B cell (primary cell): ENCODE results near the gene USP1. TPM values are rescaled to one million over a fixed set of nuclear protein-coding genes. Genes with fewer than 3 reads are reported as not detected.

Experiments
- ATAC-seq: fragments of 200-7000 bp; cut with Tn5 transposase; one replicate; pipeline ENCODE4 v1.10.0; 2021; ENCODE audit warnings: low read depth, mild to moderate bottlenecking, moderate number of reproducible peaks, moderate library complexity
- CTCF ChIA-PET: fragments of 350-600 bp; sonication (Branson Sonifier 250); formaldehyde crosslinking; loops from one replicate; lab custom pipeline; 2021; ENCODE audit warnings: antibody characterized with exemption, inconsistent platforms; lab: Charles Lee
- POLR2A ChIA-PET: fragments of 350-600 bp; sonication (Branson Sonifier 250); formaldehyde crosslinking; loops from one replicate; lab custom pipeline; 2021; ENCODE audit warnings: antibody characterized with exemption; lab: Charles Lee
- DNase-seq: peaks from one replicate; pipeline ENCODE4 v3.0.0; 2013
- H2AFZ ChIP-seq: 2 replicates; pipeline ENCODE4 v1.6.1; 2012; ENCODE audit warnings: mild to moderate bottlenecking, low read depth, low read length; ENCODE audit not compliant: insufficient read depth, poor library complexity, severe bottlenecking
- H3K27ac ChIP-seq, 2 donors: 1 replicate in 1 of 2; 2 replicates in 1 of 2; pipeline ENCODE4 v1.5.1; 2012 to 2013; ENCODE audit warnings: low read length in 2 of 2, mild to moderate bottlenecking in 2 of 2, moderate library complexity in 1 of 2
- H3K27me3 ChIP-seq, 4 experiments: fragments of 200-600 bp in 1 of 4; sonication (generic) in 1 of 4; replicated peaks in 1 of 4; 1 replicate in 2 of 4; 2 replicates in 2 of 4; pipeline versions ENCODE4 v1.6.1 to v1.7.0; 2013 to 2016; ENCODE audit warnings: low read length in 3 of 4, mild to moderate bottlenecking in 2 of 4, mixed read lengths in 1 of 4, moderate library complexity in 1 of 4; ENCODE audit not compliant: insufficient read depth in 4 of 4, control insufficient read depth in 3 of 4; ENCODE audit errors: control extremely low read depth in 1 of 4
- H3K36me3 ChIP-seq, 2 experiments: replicated peaks in 1 of 2; 1 replicate in 1 of 2; 2 replicates in 1 of 2; pipeline versions ENCODE4 v1.6.1 to v1.7.1; 2013; ENCODE audit warnings: low read length in 1 of 2; ENCODE audit not compliant: insufficient read depth in 2 of 2, control insufficient read depth in 1 of 2; ENCODE audit errors: control extremely low read depth in 1 of 2, extremely low read depth in 1 of 2
- H3K4me1 ChIP-seq, 2 donors: fragments of 200-600 bp in 1 of 2; sonication (generic) in 1 of 2; 1 replicate in 1 of 2; 2 replicates in 1 of 2; pipeline versions ENCODE4 v1.5.1 to v1.6.1; 2013 to 2017; ENCODE audit warnings: low read length in 2 of 2; ENCODE audit not compliant: control insufficient read depth in 2 of 2, insufficient read depth in 2 of 2
- H3K4me2 ChIP-seq: replicated peaks from 2 replicates; pipeline ENCODE3; 2012; ENCODE audit warnings: mild to moderate bottlenecking, low read depth, low read length; ENCODE audit not compliant: poor library complexity, severe bottlenecking
- H3K4me3 ChIP-seq, 5 experiments: fragments of 200-600 bp in 1 of 5; sonication (generic) in 1 of 5; 1 replicate in 3 of 5; 2 replicates in 2 of 5; pipeline versions ENCODE4 v1.5.1 to v1.7.0; 2011 to 2016; ENCODE audit warnings: low read length in 4 of 5, mild to moderate bottlenecking in 4 of 5, low read depth in 2 of 5, control low read depth in 1 of 5, moderate library complexity in 1 of 5; ENCODE audit not compliant: insufficient read depth in 1 of 5; ENCODE audit errors: control extremely low read depth in 1 of 5, extremely low read depth in 1 of 5
- H3K79me2 ChIP-seq: fragments of 200-600 bp; sonication (generic); one replicate; pipeline ENCODE4 v1.6.0; 2016; ENCODE audit warnings: low read length; ENCODE audit not compliant: control insufficient read depth, insufficient read depth
- H3K9ac ChIP-seq: fragments of 200-600 bp; sonication (generic); 2 replicates; pipeline ENCODE4 v1.6.1; 2017; ENCODE audit warnings: mild to moderate bottlenecking, low read length, moderate library complexity
- H3K9me3 ChIP-seq, 3 donors: one replicate each; pipeline versions ENCODE4 v1.6.1 to v1.7.1; 2013; ENCODE audit warnings: low read length in 2 of 3; ENCODE audit not compliant: control insufficient read depth in 2 of 3, insufficient read depth in 1 of 3; ENCODE audit errors: control extremely low read depth in 1 of 3
- H4K20me1 ChIP-seq: 2 replicates; pipeline ENCODE4 v1.6.0; 2012; ENCODE audit warnings: mild to moderate bottlenecking, low read length; ENCODE audit not compliant: insufficient read depth, control insufficient read depth, poor library complexity, severe bottlenecking
- H3K27ac Mint-ChIP-seq: one replicate; pipeline ENCODE4 v1.8.0; 2021; ENCODE audit warnings: mixed read lengths
- H3K27me3 Mint-ChIP-seq: one replicate; pipeline ENCODE4 v1.8.0; 2021; ENCODE audit warnings: mixed read lengths
- H3K4me1 Mint-ChIP-seq: one replicate; pipeline ENCODE4 v1.8.0; 2021; ENCODE audit warnings: mixed read lengths
- H3K4me3 Mint-ChIP-seq: one replicate; pipeline ENCODE4 v1.8.0; 2021; ENCODE audit warnings: mixed read lengths
- H3K9me3 Mint-ChIP-seq: one replicate; pipeline ENCODE4 v1.8.0; 2022; ENCODE audit warnings: mixed read lengths; ENCODE audit not compliant: insufficient read depth
- CTCF ChIP-seq: fragments of 200-600 bp; IDR thresholded peaks from one replicate; pipeline ENCODE4 v1.8.0; 2022; ENCODE audit warnings: antibody characterized with exemption, mild to moderate bottlenecking
- EZH2 ChIP-seq: IDR thresholded peaks from 2 replicates; pipeline ENCODE4 v1.6.1; 2012; ENCODE audit warnings: borderline replicate concordance, low read depth, mild to moderate bottlenecking, moderate library complexity, low read length; ENCODE audit not compliant: insufficient read depth, poor library complexity, severe bottlenecking
- WGBS: methylation state at CpG from one replicate; pipeline ENCODE4 v1.1.5; 2013; ENCODE audit warnings: missing lambda C conversion rate; ENCODE audit not compliant: insufficient coverage; 5-methylcytosine and 5-hydroxymethylcytosine counted together
- intact Hi-C: fragments of 100-400 bp; cut with micrococcal nuclease; formaldehyde crosslinking; loops from one replicate; pipeline ENCODE4 v1.10.0; 2022
- polyA plus RNA-seq: library from polyadenylated mRNA; depleted of rRNA; stranded (reverse); fragments of >200 nt; gene quantifications from 2 replicates; pipeline ENCODE4 v1.2.3, GENCODE V29; 2012
- total RNA-seq, 2 donors: library from RNA; stranded (reverse); fragments of 120-200 nt in 1 of 2; gene quantifications; 1 replicate in 1 of 2; 2 replicates in 1 of 2; pipeline versions ENCODE4 v1.2.3 to v1.2.4, GENCODE V29; 2013 to 2022

The USP1 gene
- total and polyA plus RNA-seq, 2 donors (not counting 1 experiment from before 2014, with no cell fraction given) = 6.1 to 32.7 TPM

- DNase-seq (no peak), ATAC-seq (no peak)
- Histone ChIP-seq H3K9me3 (no peaks in the 10 kb centered on the region), H3K79me2 (no peaks in the 10 kb centered on the region), H3K4me1 (no peaks in the 10 kb centered on the region), H3K9ac (no peak overlapping the region), H2AFZ (no peak overlapping the region), H3K4me3 (no peak overlapping the region), H3K36me3 (no peaks in the 10 kb centered on the region), H3K27ac (no peak overlapping the region), H3K27me3 (no peaks in the 10 kb centered on the region), H4K20me1 (no peaks in the 10 kb centered on the region), H3K4me2 (no peak overlapping the region)
- H3K9me3 Mint-ChIP-seq = no peaks in the 10 kb centered on the region
- WGBS = 100% methylated on average over 2 of the region's 3 CpGs
- CTCF ChIA-PET = no interaction called here
- no peak overlapping the region for H3K4me3 Mint-ChIP-seq
- H3K4me1 Mint-ChIP-seq = no peaks in the 10 kb centered on the region
- TF ChIP-seq CTCF = no peak
- TF ChIP-seq EZH2 = no peak
- intact Hi-C loops = no loop called here
- H3K27ac Mint-ChIP-seq = no peak overlapping the region
- POLR2A ChIA-PET = no interaction called here
- no peaks in the 10 kb centered on the region for H3K27me3 Mint-ChIP-seq
These were observed 39.5 kb upstream of the USP1 start for GRCh38 chr1:62397301-62397700.

- intact Hi-C loops = no loop called here
- Histone ChIP-seq H3K27ac (no peak overlapping the region), H2AFZ (no peak overlapping the region), H3K36me3 (no peaks in the 10 kb centered on the region), H3K9ac (no peak overlapping the region), H3K9me3 (no peaks in the 10 kb centered on the region), H3K27me3 (no peaks in the 10 kb centered on the region), H4K20me1 (no peaks in the 10 kb centered on the region), H3K79me2 (no peaks in the 10 kb centered on the region), H3K4me1 (no peaks in the 10 kb centered on the region), H3K4me3 (no peak overlapping the region), H3K4me2 (no peak overlapping the region)
- Mint-ChIP-seq H3K4me1 (no peaks in the 10 kb centered on the region), H3K27me3 (no peaks in the 10 kb centered on the region), H3K9me3 (no peaks in the 10 kb centered on the region), H3K4me3 (no peak overlapping the region), H3K27ac (no peak overlapping the region)
- ChIA-PET POLR2A (no interaction called here), CTCF (no interaction called here)
- no CpG with 5 or more reads among the region's 8 CpGs for WGBS
- TF ChIP-seq EZH2 (no peak), CTCF (no peak)
- ATAC-seq = no peak
- DNase-seq = no peak
These were observed 38.5 kb upstream of the USP1 start for GRCh38 chr1:62398377-62398776.
